GM10266 (cell line): Measurements from ENCODE around the gene CTXN2.

Experiments used
- DNase-seq: peaks from one replicate; pipeline ENCODE4 v3.0.0; 2012; ENCODE audit errors: extremely low spot score
- TF ChIP-seq, protein P1 (sequence below): IDR thresholded peaks from 2 replicates; pipeline ENCODE4 v1.5.1; 2012; ENCODE audit warnings: mild to moderate bottlenecking, low read depth; ENCODE audit not compliant: control insufficient read depth, insufficient read depth; ENCODE audit errors: missing control alignments

CTXN2 gene

DNA sequence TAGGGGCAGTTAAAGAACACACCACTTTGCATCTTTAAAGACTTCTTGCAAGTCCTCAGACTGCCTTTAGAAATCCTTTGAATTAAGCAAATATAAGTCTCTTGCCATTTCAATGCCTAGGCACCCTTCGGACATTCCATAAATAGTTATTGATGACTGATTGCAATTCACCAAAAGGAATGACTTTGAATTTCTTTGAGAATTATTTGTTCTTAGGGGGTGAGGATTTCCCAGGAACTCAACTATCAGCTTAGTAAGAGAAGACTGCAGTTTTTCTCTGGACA, 12.9 kb upstream of the CTXN2 start:
- TF ChIP-seq, protein P1, sequence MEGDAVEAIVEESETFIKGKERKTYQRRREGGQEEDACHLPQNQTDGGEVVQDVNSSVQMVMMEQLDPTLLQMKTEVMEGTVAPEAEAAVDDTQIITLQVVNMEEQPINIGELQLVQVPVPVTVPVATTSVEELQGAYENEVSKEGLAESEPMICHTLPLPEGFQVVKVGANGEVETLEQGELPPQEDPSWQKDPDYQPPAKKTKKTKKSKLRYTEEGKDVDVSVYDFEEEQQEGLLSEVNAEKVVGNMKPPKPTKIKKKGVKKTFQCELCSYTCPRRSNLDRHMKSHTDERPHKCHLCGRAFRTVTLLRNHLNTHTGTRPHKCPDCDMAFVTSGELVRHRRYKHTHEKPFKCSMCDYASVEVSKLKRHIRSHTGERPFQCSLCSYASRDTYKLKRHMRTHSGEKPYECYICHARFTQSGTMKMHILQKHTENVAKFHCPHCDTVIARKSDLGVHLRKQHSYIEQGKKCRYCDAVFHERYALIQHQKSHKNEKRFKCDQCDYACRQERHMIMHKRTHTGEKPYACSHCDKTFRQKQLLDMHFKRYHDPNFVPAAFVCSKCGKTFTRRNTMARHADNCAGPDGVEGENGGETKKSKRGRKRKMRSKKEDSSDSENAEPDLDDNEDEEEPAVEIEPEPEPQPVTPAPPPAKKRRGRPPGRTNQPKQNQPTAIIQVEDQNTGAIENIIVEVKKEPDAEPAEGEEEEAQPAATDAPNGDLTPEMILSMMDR: no peak
- no peak for DNase-seq

DNA sequence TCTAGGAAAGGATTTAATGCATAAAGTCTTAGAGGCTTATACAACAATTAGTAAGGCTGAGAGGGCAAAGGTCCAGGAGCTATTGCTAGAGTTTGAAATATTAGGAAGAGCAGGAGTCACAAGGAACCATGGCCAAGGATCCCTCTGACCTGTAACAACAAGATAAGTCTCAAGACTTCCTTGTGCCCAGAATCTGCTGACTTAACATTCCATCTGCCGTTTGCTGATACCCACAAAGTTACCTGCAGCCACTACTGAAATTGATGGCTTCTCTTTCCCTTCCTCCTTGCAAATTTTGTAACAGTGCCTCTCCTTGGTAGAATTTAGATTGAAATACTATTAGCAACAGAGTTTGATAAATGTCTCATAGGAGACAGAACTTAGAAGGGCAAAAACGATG, 8.7 kb upstream of the CTXN2 start:
- TF ChIP-seq, protein P1: no peak
- no peak for DNase-seq

DNA sequence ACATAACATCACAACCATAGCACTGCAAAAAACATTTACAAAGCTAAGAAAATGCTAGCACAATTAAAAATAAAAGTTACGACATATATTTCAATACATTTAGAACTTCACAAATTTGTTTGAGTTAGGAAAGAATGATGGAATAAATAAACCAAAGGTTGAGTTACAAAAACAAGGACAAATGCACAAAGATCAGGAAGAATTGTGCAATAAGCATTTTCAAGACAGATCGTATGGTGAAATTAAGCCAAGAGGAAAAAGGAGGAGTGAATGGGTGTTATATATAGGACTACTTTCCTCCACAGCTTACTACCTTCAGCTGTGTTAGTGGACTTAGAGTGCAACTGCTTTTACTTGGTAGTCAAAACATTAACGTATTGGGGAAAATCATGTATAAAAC, 5.9 kb upstream of the CTXN2 start:
- TF ChIP-seq, protein P1: no peak
- no peak for DNase-seq

DNA sequence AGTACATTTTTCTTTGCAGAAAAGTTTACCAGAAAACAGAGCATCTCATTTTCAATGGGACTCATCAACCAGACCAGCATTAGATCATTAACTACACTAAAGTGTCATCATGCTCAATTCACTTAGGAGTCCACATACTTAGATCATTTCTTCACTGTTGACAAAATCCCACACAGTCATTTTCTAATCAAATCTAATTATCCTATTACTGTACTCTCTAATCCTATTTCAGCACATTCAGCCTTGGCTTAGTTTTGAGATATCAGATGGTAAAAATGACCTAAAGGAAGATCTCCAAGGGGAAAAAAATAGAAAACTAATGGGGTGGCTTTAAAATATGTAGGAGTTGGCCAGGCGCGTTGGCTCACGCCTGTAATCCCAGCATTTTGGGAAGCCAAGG, 5.2 kb upstream of the CTXN2 start:
- TF ChIP-seq, protein P1: no peak
- no peak for DNase-seq

DNA sequence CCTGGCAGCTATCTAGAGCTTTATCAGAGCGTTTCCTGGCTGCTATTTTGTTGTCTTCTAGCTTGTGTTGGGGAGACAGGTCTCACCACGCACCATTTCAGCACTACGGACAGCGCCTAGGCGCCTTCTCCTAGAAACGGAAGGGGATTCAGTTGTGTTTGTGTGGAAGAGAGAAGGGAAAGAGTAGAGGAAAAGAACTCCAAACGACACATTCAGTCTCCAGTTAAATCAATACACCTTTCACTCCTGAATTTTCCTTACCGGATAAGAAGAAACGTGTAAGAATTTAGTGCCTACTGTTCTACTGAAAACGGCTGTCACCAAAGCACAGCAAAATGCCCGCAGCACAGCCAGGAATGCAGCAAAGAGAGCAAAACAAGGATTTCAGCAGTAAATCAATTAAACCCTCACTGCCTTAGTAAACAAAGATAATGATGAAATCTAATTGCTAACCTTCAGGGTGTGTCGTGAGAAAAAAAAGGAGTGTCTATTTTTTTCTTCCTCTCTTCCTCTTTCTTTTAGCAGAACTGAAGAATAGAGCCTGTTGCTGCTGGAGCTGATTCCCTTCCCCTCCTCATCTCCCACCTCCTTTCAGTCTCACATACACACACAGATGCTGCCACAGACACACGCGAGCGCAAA, 412 bp upstream of the CTXN2 start:
- DNase-seq: peak; percentile 33
- TF ChIP-seq, protein P1: no peak

DNA sequence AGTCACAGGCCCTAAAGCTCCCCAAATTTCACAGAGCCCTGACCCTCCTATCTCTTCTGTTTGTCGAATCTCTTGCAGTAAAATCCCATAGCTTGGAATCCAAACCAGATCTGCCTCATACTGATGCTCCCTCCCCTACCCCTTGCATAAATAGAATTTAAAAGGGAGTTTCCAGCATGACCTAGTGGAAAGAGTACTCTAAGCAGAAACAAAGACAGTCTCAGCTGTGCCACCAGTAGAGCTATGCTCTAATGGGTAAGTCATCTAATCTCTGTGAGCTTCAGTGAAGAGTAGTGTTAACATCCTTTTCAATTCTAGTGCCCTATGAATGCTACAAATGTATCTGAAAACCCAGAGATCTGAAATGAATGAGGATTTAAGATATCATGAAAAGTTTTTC, 10.6 kb downstream of the CTXN2 start:
- DNase-seq: no peak
- TF ChIP-seq, protein P1: no peak

DNA sequence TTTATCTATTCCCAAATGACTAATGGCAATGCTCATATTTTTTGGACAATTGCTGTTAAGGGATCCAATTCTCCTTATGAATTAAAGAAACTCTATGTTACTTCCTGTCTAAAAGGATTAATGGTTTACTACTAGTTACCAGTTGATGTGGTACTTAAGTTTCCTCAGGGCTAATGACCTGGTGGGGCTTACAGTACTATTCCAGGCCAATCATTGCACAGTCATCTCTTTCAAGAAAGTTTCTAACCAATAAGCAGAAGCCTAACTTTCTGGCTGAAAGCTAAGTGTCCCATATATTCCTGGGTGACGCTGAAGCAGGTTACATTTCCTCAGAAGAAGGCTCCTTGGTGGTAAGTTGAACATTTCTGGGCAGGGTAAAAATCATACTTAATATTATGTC, 14.5 kb downstream of the CTXN2 start, which contains the start of gene SLC12A1:
Gene SLC12A1, plus strand, starts transcription at position 322 of the 400 bp plus-strand sequence. CDS start 1,418 bp downstream, outside the sequence.
- TF ChIP-seq, protein P1: no peak
- DNase-seq: no peak
